ENCODE data around the gene PITPNB. TPM values are rescaled to one million over a fixed set of nuclear protein-coding genes. Genes with fewer than 3 reads are reported as not detected.

Gene PITPNB
- total RNA-seq, 1 donor, result 30.8 TPM

DNA sequence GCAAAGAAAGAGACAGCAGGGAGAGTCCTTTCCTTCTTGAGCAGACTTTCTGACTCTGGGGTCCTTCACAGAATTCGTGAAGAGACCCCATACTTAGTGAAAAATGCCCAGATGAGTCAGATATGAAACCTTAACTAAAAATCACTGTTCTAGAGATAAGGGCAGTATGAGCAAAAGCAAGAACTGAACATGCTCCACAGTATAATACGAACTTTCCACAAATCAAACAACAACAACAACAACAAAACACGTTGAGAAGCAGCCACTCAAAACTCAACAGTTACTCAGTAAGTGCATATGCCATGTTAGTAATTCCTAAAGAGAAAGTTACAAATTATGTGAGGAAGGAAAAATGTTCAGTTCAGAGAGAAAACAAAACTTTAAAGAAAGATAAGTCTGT is 44.3 kb downstream of the PITPNB start:
- Histone ChIP-seq H3K4me2 (ENCODE audit: insufficient read depth, low read length) (no peak overlapping the region), H3K4me1 (ENCODE audit: insufficient read depth, low read length) (peaks cover 46% of the 10 kb centered on the region), H3K9me3 (ENCODE audit: low read depth, low read length) (no peaks in the 10 kb centered on the region), H3K4me3 (ENCODE audit: insufficient read depth, low read length) (no peak overlapping the region), H4K20me1 (ENCODE audit: insufficient read depth, low read length) (peaks cover 10% of the 10 kb centered on the region), H2AFZ (ENCODE audit: low read length) (no peak overlapping the region), H3K27me3 (ENCODE audit: insufficient read depth, low read length) (no peaks in the 10 kb centered on the region), H3K79me2 (ENCODE audit: insufficient read depth, low read length) (peaks cover 71% of the 10 kb centered on the region), H3K27ac (ENCODE audit: low read depth, low read length) (no peak overlapping the region), H3K36me3 (ENCODE audit: insufficient read depth, low read length) (peaks cover 28% of the 10 kb centered on the region)
- DNase-seq (ENCODE audit: insufficient read length, low spot score, missing footprints), result no peak
- TF ChIP-seq, protein P1, sequence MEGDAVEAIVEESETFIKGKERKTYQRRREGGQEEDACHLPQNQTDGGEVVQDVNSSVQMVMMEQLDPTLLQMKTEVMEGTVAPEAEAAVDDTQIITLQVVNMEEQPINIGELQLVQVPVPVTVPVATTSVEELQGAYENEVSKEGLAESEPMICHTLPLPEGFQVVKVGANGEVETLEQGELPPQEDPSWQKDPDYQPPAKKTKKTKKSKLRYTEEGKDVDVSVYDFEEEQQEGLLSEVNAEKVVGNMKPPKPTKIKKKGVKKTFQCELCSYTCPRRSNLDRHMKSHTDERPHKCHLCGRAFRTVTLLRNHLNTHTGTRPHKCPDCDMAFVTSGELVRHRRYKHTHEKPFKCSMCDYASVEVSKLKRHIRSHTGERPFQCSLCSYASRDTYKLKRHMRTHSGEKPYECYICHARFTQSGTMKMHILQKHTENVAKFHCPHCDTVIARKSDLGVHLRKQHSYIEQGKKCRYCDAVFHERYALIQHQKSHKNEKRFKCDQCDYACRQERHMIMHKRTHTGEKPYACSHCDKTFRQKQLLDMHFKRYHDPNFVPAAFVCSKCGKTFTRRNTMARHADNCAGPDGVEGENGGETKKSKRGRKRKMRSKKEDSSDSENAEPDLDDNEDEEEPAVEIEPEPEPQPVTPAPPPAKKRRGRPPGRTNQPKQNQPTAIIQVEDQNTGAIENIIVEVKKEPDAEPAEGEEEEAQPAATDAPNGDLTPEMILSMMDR (IDR thresholded peaks at IDR 0.05; ENCODE audit: extremely low read depth, low read depth, low read length), result no peak

DNA sequence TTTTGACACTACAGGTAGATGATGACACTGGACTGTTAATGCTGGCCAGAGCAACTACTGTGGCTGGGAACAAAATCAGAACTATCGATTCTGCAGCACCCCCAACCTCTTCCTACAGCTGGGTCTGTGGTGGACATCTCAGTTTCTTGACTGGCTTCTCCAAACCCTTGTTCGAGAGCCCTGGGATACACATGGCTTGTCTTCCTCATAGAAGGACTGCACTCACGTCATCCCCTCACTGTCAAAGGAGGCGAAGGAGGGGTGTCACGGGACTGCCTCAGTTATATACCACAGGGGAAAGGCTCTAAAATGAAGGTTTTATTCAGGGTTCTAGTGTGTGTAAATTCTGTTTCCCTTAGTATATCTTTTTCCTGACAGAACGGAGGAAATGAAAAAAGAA is 44.9 kb downstream of the PITPNB start:
- H3K4me1 ChIP-seq (ENCODE audit: insufficient read depth, low read length), result peaks cover 46% of the 10 kb centered on the region
- H3K27ac ChIP-seq (ENCODE audit: low read depth, low read length), result no peak overlapping the region
- H3K27me3 ChIP-seq (ENCODE audit: insufficient read depth, low read length), result no peaks in the 10 kb centered on the region
- peaks cover 73% of the 10 kb centered on the region for H3K79me2 ChIP-seq (ENCODE audit: insufficient read depth, low read length)
- H3K36me3 ChIP-seq (ENCODE audit: insufficient read depth, low read length), result peaks cover 28% of the 10 kb centered on the region
- no peak overlapping the region for H3K4me2 ChIP-seq (ENCODE audit: insufficient read depth, low read length)
- H4K20me1 ChIP-seq (ENCODE audit: insufficient read depth, low read length), result peaks cover 10% of the 10 kb centered on the region
- DNase-seq (ENCODE audit: insufficient read length, low spot score, missing footprints), result no peak
- TF ChIP-seq, protein P1 (IDR thresholded peaks at IDR 0.05; ENCODE audit: extremely low read depth, low read depth, low read length), result no peak
- H2AFZ ChIP-seq (ENCODE audit: low read length), result no peak overlapping the region
- H3K4me3 ChIP-seq (ENCODE audit: insufficient read depth, low read length), result no peak overlapping the region
- H3K9me3 ChIP-seq (ENCODE audit: low read depth, low read length), result no peaks in the 10 kb centered on the region

DNA sequence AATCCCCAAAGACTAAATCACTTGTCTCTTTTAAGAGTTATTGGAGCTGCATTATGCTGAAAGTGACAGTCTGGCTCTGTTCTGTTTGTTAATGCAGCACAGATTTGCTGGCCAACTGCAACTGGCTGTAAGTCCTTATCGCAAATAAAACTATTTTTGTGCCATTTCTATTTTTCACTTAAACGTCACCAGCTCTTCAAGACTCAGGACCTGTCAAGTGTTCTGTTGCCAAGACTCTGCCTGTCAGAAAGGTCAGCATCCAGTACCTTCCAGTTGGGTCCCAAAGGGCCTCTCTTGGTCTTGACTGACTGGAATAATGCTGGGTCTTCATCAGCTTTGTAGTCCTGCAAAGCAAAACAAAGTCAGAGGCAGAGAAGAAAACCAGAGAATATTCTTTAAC is 45.6 kb downstream of the PITPNB start:
- DNase-seq (ENCODE audit: insufficient read length, low spot score, missing footprints), result no peak
- Histone ChIP-seq H4K20me1 (ENCODE audit: insufficient read depth, low read length) (peaks cover 10% of the 10 kb centered on the region), H3K4me1 (ENCODE audit: insufficient read depth, low read length) (peaks cover 53% of the 10 kb centered on the region), H3K9me3 (ENCODE audit: low read depth, low read length) (no peaks in the 10 kb centered on the region), H3K4me3 (ENCODE audit: insufficient read depth, low read length) (no peak overlapping the region), H2AFZ (ENCODE audit: low read length) (no peak overlapping the region), H3K4me2 (ENCODE audit: insufficient read depth, low read length) (no peak overlapping the region), H3K36me3 (ENCODE audit: insufficient read depth, low read length) (peaks cover 28% of the 10 kb centered on the region), H3K27me3 (ENCODE audit: insufficient read depth, low read length) (no peaks in the 10 kb centered on the region), H3K79me2 (ENCODE audit: insufficient read depth, low read length) (peaks cover 72% of the 10 kb centered on the region), H3K27ac (ENCODE audit: low read depth, low read length) (no peak overlapping the region)
- TF ChIP-seq, protein P1 (IDR thresholded peaks at IDR 0.05; ENCODE audit: extremely low read depth, low read depth, low read length), result no peak

DNA sequence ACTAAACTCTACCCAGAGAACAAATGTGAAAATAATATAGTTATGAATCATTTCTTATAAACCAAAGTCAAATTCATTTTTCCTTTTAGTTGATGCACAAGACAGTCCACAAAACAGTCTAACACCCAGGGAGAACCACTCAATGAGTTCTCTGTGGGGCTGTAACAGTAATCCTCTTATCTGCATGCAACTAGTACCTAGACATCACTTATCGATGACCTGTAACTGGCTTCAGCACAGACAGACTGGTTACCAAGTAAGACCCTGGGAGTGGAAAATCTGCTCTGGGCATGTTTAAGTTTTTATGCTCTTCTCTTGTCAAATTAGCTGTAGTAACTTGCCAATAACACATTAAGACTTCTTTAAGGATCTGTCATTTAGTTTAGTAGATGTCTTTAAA is 46.6 kb downstream of the PITPNB start:
- Histone ChIP-seq H3K36me3 (ENCODE audit: insufficient read depth, low read length) (peaks cover 28% of the 10 kb centered on the region), H3K9me3 (ENCODE audit: low read depth, low read length) (no peaks in the 10 kb centered on the region), H3K79me2 (ENCODE audit: insufficient read depth, low read length) (peaks cover 68% of the 10 kb centered on the region), H3K27ac (ENCODE audit: low read depth, low read length) (no peak overlapping the region), H3K4me3 (ENCODE audit: insufficient read depth, low read length) (no peak overlapping the region), H3K4me2 (ENCODE audit: insufficient read depth, low read length) (no peak overlapping the region), H3K27me3 (ENCODE audit: insufficient read depth, low read length) (no peaks in the 10 kb centered on the region), H3K4me1 (ENCODE audit: insufficient read depth, low read length) (peaks cover 52% of the 10 kb centered on the region), H2AFZ (ENCODE audit: low read length) (no peak overlapping the region), H4K20me1 (ENCODE audit: insufficient read depth, low read length) (peaks cover 7% of the 10 kb centered on the region)
- TF ChIP-seq, protein P1 (IDR thresholded peaks at IDR 0.05; ENCODE audit: extremely low read depth, low read depth, low read length), result no peak
- DNase-seq (ENCODE audit: insufficient read length, low spot score, missing footprints), result no peak

Data from osteoblast (primary cell).